Left kidney (tissue), 2 donors: ENCODE data around the gene NDUFA8. TPM values are rescaled to one million over a fixed set of nuclear protein-coding genes. Genes with fewer than 3 reads are reported as not detected.
"Not testable (repeated sequence)": the region's sequence is repeated elsewhere in the genome, so short reads cannot be mapped to it uniquely, and the experiment has no call there.

Source experiments
- DNase-seq: peaks from one replicate; pipeline ENCODE4 v3.0.0-alpha.2; 2013
- polyA plus RNA-seq: library from polyadenylated mRNA; unstranded; fragments of 120-200 nt; gene quantifications from one replicate; pipeline ENCODE4 v1.2.1, GENCODE V29; 2013; ENCODE audit not compliant: insufficient read length

The NDUFA8 gene
- polyA plus RNA-seq, 1 donor, result 70.9 TPM

GRCh38 chr9:122122903-122123632, 36.5 kb downstream of the NDUFA8 start:
- no peak for DNase-seq

- DNase-seq, result no peak
These were observed 37.1 kb downstream of the NDUFA8 start for GRCh38 chr9:122122468-122122867.

- no peak for DNase-seq
These were observed 37.6 kb downstream of the NDUFA8 start for GRCh38 chr9:122121931-122122330.

GRCh38 chr9:122121391-122121790, 38.2 kb downstream of the NDUFA8 start:
- DNase-seq, result no peak

- DNase-seq, result no peak
These were observed 39.1 kb downstream of the NDUFA8 start for GRCh38 chr9:122120316-122121071.

GRCh38 chr9:122119721-122120120, 39.9 kb downstream of the NDUFA8 start:
- DNase-seq, result no peak

- DNase-seq, result no peak
These were observed 40.4 kb downstream of the NDUFA8 start for GRCh38 chr9:122119166-122119521.

GRCh38 chr9:122118343-122119165, 41.0 kb downstream of the NDUFA8 start:
- DNase-seq, result no peak

- DNase-seq, result not testable (repeated sequence)
These were observed 42.3 kb downstream of the NDUFA8 start for GRCh38 chr9:122117241-122117640.

- no peak for DNase-seq
These were observed 43.0 kb downstream of the NDUFA8 start for GRCh38 chr9:122116448-122117173.

GRCh38 chr9:122116040-122116439, 43.5 kb downstream of the NDUFA8 start:
- no peak for DNase-seq

GRCh38 chr9:122115176-122116035, 44.2 kb downstream of the NDUFA8 start:
- DNase-seq, result no peak

GRCh38 chr9:122113574-122113973, 46.0 kb downstream of the NDUFA8 start:
- no peak for DNase-seq

- DNase-seq, result no peak
These were observed 47.3 kb downstream of the NDUFA8 start for GRCh38 chr9:122112238-122112637.

GRCh38 chr9:122111413-122112085, 48.0 kb downstream of the NDUFA8 start:
- DNase-seq, result no peak

GRCh38 chr9:122110100-122110833, 49.3 kb downstream of the NDUFA8 start:
- DNase-seq, result no peak

- no peak for DNase-seq
These were observed 50.4 kb downstream of the NDUFA8 start for GRCh38 chr9:122109035-122109813.

- DNase-seq, result no peak
These were observed 52.2 kb downstream of the NDUFA8 start for GRCh38 chr9:122107291-122107805.

- no peak for DNase-seq
These were observed 53.0 kb downstream of the NDUFA8 start for GRCh38 chr9:122106576-122106975.
